Measurements from ENCODE around the gene CDK7.

DNA sequence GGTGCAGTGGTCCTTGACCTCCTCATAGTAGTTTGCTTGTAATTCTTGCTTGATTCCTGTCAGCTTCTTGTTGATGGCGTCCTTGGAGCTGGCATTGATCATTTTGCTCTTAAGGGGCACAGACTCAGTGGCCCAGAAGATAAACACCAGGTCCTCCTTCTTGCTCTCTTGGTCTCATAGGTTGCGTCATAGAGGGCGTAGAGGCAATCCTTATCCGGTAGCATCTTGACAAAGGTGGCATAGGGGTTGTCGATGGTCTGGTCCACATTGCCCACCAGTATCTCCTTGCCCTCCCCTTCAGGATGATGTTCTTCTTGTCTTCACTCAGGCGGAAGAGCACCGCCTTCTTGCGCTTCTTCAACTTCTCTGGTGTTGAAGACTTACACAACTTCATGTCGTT, 78.7 kb downstream of the CDK7 start:
- TF ChIP-seq, protein P1, sequence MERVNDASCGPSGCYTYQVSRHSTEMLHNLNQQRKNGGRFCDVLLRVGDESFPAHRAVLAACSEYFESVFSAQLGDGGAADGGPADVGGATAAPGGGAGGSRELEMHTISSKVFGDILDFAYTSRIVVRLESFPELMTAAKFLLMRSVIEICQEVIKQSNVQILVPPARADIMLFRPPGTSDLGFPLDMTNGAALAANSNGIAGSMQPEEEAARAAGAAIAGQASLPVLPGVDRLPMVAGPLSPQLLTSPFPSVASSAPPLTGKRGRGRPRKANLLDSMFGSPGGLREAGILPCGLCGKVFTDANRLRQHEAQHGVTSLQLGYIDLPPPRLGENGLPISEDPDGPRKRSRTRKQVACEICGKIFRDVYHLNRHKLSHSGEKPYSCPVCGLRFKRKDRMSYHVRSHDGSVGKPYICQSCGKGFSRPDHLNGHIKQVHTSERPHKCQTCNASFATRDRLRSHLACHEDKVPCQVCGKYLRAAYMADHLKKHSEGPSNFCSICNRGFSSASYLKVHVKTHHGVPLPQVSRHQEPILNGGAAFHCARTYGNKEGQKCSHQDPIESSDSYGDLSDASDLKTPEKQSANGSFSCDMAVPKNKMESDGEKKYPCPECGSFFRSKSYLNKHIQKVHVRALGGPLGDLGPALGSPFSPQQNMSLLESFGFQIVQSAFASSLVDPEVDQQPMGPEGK (tag by site-specific recombination; IDR thresholded peaks at IDR 0.05), result no peak
- TF ChIP-seq, protein P2, sequence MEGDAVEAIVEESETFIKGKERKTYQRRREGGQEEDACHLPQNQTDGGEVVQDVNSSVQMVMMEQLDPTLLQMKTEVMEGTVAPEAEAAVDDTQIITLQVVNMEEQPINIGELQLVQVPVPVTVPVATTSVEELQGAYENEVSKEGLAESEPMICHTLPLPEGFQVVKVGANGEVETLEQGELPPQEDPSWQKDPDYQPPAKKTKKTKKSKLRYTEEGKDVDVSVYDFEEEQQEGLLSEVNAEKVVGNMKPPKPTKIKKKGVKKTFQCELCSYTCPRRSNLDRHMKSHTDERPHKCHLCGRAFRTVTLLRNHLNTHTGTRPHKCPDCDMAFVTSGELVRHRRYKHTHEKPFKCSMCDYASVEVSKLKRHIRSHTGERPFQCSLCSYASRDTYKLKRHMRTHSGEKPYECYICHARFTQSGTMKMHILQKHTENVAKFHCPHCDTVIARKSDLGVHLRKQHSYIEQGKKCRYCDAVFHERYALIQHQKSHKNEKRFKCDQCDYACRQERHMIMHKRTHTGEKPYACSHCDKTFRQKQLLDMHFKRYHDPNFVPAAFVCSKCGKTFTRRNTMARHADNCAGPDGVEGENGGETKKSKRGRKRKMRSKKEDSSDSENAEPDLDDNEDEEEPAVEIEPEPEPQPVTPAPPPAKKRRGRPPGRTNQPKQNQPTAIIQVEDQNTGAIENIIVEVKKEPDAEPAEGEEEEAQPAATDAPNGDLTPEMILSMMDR (tag by site-specific recombination; IDR thresholded peaks at IDR 0.05), result no peak
- TF ChIP-seq, protein P3, sequence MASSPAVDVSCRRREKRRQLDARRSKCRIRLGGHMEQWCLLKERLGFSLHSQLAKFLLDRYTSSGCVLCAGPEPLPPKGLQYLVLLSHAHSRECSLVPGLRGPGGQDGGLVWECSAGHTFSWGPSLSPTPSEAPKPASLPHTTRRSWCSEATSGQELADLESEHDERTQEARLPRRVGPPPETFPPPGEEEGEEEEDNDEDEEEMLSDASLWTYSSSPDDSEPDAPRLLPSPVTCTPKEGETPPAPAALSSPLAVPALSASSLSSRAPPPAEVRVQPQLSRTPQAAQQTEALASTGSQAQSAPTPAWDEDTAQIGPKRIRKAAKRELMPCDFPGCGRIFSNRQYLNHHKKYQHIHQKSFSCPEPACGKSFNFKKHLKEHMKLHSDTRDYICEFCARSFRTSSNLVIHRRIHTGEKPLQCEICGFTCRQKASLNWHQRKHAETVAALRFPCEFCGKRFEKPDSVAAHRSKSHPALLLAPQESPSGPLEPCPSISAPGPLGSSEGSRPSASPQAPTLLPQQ (tag by site-specific recombination; IDR thresholded peaks at IDR 0.05), result no peak
- TF ChIP-seq ZNF211 (tag by site-specific recombination; IDR thresholded peaks at IDR 0.05; ENCODE audit: low read depth) (no peak), ZNF341 (tag by site-specific recombination; IDR thresholded peaks at IDR 0.05; ENCODE audit: low read depth) (no peak), FEZF1 (tag by site-specific recombination; IDR thresholded peaks at IDR 0.05) (no peak), RBAK (tag by site-specific recombination; IDR thresholded peaks at IDR 0.05) (no peak), ZNF121 (tag by site-specific recombination; IDR thresholded peaks at IDR 0.05) (no peak), ZNF549 (tag by site-specific recombination; IDR thresholded peaks at IDR 0.05) (no peak), ZNF76 (tag by site-specific recombination; IDR thresholded peaks at IDR 0.05; ENCODE audit: borderline replicate concordance, low read depth) (no peak)
- TF ChIP-seq, protein P4, sequence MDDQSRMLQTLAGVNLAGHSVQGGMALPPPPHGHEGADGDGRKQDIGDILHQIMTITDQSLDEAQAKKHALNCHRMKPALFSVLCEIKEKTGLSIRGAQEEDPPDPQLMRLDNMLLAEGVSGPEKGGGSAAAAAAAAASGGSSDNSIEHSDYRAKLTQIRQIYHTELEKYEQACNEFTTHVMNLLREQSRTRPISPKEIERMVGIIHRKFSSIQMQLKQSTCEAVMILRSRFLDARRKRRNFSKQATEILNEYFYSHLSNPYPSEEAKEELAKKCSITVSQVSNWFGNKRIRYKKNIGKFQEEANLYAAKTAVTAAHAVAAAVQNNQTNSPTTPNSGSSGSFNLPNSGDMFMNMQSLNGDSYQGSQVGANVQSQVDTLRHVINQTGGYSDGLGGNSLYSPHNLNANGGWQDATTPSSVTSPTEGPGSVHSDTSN (CRISPR knock-in tag; IDR thresholded peaks at IDR 0.05), result no peak
- TF ChIP-seq, protein P5, sequence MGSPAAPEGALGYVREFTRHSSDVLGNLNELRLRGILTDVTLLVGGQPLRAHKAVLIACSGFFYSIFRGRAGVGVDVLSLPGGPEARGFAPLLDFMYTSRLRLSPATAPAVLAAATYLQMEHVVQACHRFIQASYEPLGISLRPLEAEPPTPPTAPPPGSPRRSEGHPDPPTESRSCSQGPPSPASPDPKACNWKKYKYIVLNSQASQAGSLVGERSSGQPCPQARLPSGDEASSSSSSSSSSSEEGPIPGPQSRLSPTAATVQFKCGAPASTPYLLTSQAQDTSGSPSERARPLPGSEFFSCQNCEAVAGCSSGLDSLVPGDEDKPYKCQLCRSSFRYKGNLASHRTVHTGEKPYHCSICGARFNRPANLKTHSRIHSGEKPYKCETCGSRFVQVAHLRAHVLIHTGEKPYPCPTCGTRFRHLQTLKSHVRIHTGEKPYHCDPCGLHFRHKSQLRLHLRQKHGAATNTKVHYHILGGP (tag by site-specific recombination; IDR thresholded peaks at IDR 0.05), result no peak
- TF ChIP-seq, protein P6, sequence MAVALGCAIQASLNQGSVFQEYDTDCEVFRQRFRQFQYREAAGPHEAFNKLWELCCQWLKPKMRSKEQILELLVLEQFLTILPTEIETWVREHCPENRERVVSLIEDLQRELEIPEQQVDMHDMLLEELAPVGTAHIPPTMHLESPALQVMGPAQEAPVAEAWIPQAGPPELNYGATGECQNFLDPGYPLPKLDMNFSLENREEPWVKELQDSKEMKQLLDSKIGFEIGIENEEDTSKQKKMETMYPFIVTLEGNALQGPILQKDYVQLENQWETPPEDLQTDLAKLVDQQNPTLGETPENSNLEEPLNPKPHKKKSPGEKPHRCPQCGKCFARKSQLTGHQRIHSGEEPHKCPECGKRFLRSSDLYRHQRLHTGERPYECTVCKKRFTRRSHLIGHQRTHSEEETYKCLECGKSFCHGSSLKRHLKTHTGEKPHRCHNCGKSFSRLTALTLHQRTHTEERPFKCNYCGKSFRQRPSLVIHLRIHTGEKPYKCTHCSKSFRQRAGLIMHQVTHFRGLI (tag by site-specific recombination; IDR thresholded peaks at IDR 0.05), result no peak
- TF ChIP-seq, protein P7, sequence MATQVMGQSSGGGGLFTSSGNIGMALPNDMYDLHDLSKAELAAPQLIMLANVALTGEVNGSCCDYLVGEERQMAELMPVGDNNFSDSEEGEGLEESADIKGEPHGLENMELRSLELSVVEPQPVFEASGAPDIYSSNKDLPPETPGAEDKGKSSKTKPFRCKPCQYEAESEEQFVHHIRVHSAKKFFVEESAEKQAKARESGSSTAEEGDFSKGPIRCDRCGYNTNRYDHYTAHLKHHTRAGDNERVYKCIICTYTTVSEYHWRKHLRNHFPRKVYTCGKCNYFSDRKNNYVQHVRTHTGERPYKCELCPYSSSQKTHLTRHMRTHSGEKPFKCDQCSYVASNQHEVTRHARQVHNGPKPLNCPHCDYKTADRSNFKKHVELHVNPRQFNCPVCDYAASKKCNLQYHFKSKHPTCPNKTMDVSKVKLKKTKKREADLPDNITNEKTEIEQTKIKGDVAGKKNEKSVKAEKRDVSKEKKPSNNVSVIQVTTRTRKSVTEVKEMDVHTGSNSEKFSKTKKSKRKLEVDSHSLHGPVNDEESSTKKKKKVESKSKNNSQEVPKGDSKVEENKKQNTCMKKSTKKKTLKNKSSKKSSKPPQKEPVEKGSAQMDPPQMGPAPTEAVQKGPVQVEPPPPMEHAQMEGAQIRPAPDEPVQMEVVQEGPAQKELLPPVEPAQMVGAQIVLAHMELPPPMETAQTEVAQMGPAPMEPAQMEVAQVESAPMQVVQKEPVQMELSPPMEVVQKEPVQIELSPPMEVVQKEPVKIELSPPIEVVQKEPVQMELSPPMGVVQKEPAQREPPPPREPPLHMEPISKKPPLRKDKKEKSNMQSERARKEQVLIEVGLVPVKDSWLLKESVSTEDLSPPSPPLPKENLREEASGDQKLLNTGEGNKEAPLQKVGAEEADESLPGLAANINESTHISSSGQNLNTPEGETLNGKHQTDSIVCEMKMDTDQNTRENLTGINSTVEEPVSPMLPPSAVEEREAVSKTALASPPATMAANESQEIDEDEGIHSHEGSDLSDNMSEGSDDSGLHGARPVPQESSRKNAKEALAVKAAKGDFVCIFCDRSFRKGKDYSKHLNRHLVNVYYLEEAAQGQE (tag by site-specific recombination; IDR thresholded peaks at IDR 0.05), result no peak

All from HEK293 (cell line).